ENCODE results near the gene NMNAT3. TPM values are rescaled to one million over a fixed set of nuclear protein-coding genes. Genes with fewer than 3 reads are reported as not detected.
A peak's percentile ranks its signal among the peaks of the same experiment; 100 is the strongest.

NMNAT3 gene
- total and polyA plus RNA-seq, 2 donors from 2014 or later, result 6.4 to 13.8 TPM

DNA sequence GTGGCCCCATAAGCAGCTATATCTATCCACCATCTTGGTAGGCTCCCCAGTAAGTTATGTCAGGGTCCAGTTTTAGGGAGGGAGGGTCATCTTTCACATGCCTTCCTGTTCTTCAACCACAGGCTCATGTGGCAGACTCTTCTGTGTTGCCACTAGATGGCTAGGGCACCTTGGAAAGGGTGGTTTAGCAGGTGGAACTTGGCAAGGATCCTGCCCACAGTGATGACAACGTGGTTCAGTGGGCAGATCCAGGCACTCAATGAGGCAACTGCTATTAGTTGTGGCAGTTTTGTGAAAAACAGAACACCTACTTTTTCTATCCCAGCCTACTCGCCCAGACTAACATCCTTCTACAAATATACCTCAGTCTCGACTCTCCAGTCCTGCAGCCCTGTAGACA is 131.0 kb downstream of the NMNAT3 start:
- Histone ChIP-seq H3K4me3 (ENCODE audit: low read length in 3 of 3) (no peak overlapping the region), H3K9me3 (ENCODE audit: control insufficient read depth in 2 of 3, insufficient read depth in 1 of 3, low read length in 3 of 3) (no peaks in the 10 kb centered on the region), H3K4me1 (ENCODE audit: control insufficient read depth in 2 of 3, insufficient read depth in 2 of 3, low read depth in 1 of 3, low read length in 3 of 3) (no peaks in the 10 kb centered on the region), H3K9ac (ENCODE audit: low read length in 3 of 3) (no peak overlapping the region), H3K27ac (ENCODE audit: low read depth in 2 of 2, low read length in 2 of 2) (no peak overlapping the region), H3K36me3 (ENCODE audit: control insufficient read depth in 2 of 3, insufficient read depth in 3 of 3, low read length in 3 of 3) (no peaks in the 10 kb centered on the region), H3K27me3 (ENCODE audit: control insufficient read depth, insufficient read depth, low read length) (no peaks in the 10 kb centered on the region)
- FAIRE-seq, result no peak
- no peak for DNase-seq
- TF ChIP-seq, protein P1, sequence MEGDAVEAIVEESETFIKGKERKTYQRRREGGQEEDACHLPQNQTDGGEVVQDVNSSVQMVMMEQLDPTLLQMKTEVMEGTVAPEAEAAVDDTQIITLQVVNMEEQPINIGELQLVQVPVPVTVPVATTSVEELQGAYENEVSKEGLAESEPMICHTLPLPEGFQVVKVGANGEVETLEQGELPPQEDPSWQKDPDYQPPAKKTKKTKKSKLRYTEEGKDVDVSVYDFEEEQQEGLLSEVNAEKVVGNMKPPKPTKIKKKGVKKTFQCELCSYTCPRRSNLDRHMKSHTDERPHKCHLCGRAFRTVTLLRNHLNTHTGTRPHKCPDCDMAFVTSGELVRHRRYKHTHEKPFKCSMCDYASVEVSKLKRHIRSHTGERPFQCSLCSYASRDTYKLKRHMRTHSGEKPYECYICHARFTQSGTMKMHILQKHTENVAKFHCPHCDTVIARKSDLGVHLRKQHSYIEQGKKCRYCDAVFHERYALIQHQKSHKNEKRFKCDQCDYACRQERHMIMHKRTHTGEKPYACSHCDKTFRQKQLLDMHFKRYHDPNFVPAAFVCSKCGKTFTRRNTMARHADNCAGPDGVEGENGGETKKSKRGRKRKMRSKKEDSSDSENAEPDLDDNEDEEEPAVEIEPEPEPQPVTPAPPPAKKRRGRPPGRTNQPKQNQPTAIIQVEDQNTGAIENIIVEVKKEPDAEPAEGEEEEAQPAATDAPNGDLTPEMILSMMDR (IDR thresholded peaks at IDR 0.05; ENCODE audit: borderline replicate concordance, extremely low read depth, insufficient read depth), result no peak
- intact Hi-C loops (cut with DNase I), result no loop called here

DNA sequence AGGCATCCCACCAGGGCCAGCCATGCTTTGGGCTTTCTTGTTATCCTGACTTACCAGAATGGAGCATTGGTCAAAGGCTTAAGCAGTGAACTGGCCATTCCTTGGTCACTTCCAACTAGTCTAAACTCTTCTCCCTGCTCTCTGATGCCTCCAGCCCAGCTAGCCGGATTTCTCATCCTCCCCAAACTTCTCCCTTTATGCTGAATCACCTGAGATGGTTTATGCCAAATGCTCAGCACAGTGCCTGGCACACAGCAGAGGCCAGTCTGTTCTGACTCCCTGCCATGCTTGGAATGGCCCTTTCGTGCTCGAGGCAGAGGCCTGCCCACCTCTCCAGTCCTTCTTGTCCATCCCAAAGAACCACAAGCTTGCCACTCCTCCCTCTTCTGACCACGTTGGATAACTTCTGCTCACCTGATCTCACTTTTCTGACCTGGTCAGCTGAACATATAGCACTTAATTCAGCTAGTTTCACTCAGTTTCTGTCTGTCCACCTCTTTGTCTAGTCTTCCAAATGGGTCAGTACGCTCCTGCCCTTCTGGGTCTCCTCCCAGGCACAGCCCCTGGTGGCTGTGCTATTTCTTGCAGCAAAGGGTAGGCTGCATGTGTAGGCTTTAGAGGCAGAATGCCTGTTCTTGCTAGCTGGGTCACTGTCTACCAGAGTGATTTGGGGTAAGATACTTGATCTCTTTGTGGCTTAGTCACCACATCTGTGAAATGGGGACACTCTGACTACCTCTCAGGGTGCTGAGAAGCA is 136.1 kb downstream of the NMNAT3 start:
- Histone ChIP-seq H3K4me1 (ENCODE audit: control insufficient read depth in 2 of 3, insufficient read depth in 2 of 3, low read depth in 1 of 3, low read length in 3 of 3) (peaks cover 0 to 9% (median 0%) of the 10 kb centered on the region in 3 donors), H3K27me3 (ENCODE audit: control insufficient read depth, insufficient read depth, low read length) (no peaks in the 10 kb centered on the region), H3K36me3 (ENCODE audit: control insufficient read depth in 2 of 3, insufficient read depth in 3 of 3, low read length in 3 of 3) (no peaks in the 10 kb centered on the region), H3K9ac (ENCODE audit: low read length in 3 of 3) (no peak overlapping the region), H3K27ac (ENCODE audit: low read depth in 2 of 2, low read length in 2 of 2) (no peak overlapping the region), H3K4me3 (ENCODE audit: low read length in 3 of 3) (no peak overlapping the region), H3K9me3 (ENCODE audit: control insufficient read depth in 2 of 3, insufficient read depth in 1 of 3, low read length in 3 of 3) (no peaks in the 10 kb centered on the region)
- TF ChIP-seq, protein P1 (IDR thresholded peaks at IDR 0.05; ENCODE audit: borderline replicate concordance, extremely low read depth, insufficient read depth), result no peak
- FAIRE-seq (no peak), DNase-seq (no peak)
- intact Hi-C loops (cut with DNase I), result no loop called here

DNA sequence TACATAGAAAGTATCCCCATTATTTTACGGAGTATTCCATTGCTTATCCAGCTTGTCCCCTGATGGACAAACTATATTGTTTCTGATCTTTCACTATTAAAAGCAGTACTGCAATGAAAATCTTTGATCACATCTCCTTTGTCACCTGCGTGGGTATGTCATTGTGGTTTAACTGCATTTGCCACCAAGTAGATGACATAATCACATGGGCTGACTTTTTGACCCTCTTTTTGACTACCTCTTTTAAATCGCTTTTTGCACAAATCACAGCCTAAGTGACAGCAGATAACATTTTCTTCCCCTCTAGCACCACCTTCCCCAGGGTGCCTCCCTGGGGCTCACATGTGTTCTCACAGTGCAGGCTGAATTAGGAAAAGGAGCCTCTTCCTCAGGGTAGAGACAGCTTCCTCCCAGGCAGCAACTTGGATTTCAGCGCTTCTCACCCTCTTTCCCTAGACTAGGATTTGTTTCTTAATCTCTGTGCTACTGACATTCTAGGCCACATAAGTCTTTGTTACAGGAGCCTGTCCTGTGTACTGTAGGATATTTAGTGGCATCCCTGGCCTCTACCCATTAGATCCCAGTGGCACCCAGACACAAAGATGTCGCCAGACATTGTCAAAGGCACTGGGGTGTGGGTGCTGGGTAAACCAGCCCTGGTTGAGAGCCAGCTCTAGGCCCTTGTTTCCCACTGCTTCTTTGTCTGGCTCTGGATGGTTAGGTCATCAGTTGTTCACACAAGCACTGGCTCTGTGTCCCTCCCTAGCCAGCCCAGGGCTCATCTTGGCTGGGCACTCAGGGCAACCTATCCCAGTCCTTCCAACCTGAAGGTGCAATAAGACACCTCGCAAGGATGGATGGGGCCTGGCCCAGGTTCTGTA is 136.9 kb downstream of the NMNAT3 start:
- intact Hi-C loops (cut with DNase I), result no loop called here
- no peak for FAIRE-seq
- Histone ChIP-seq H3K9me3 (ENCODE audit: control insufficient read depth in 2 of 3, insufficient read depth in 1 of 3, low read length in 3 of 3) (no peaks in the 10 kb centered on the region), H3K36me3 (ENCODE audit: control insufficient read depth in 2 of 3, insufficient read depth in 3 of 3, low read length in 3 of 3) (no peaks in the 10 kb centered on the region), H3K27ac (ENCODE audit: low read depth in 2 of 2, low read length in 2 of 2) (no peak overlapping the region), H3K4me3 (ENCODE audit: low read length in 3 of 3) (peak overlapping the region in 2 of 3 donors; percentile 21 to 76), H3K9ac (ENCODE audit: low read length in 3 of 3) (peak overlapping the region in 2 of 3 donors; percentile 23 to 51), H3K27me3 (ENCODE audit: control insufficient read depth, insufficient read depth, low read length) (no peaks in the 10 kb centered on the region), H3K4me1 (ENCODE audit: control insufficient read depth in 2 of 3, insufficient read depth in 2 of 3, low read depth in 1 of 3, low read length in 3 of 3) (peaks cover 0 to 9% (median 3%) of the 10 kb centered on the region in 3 donors)
- TF ChIP-seq, protein P1 (IDR thresholded peaks at IDR 0.05; ENCODE audit: borderline replicate concordance, extremely low read depth, insufficient read depth), result no peak
- DNase-seq, result peak in 2 of 5 donors; percentile 60 to 67

Measured in kidney (tissue), 14 donors.